WTC11 (cell line): ENCODE data around the gene ROS1.

Experiments
- CTCF ChIP-seq: fragments of 200-600 bp; IDR thresholded peaks from 2 replicates; pipeline ENCODE4 v1.8.0; 2022; ENCODE audit warnings: antibody characterized with exemption
- FOXP1 ChIP-seq: sonication (generic); formaldehyde crosslinking; IDR thresholded peaks from 2 replicates; pipeline ENCODE4 v1.8.0; 2022; ENCODE audit warnings: missing genetic modification reagents, mild to moderate bottlenecking, moderate library complexity, borderline replicate concordance
- GRHL2 ChIP-seq: fragments of 250-450 bp; sonication (Bioruptor Pico); IDR thresholded peaks from 2 replicates; pipeline ENCODE4 v1.8.0; 2022; ENCODE audit warnings: mild to moderate bottlenecking, moderate library complexity; ENCODE audit not compliant: insufficient replicate concordance, severe bottlenecking
- MAX ChIP-seq: sonication (generic); formaldehyde crosslinking; IDR thresholded peaks from 2 replicates; pipeline ENCODE4 v1.8.0; 2022; ENCODE audit warnings: mild to moderate bottlenecking, missing genetic modification reagents
- NR2C2 ChIP-seq: sonication (generic); formaldehyde crosslinking; IDR thresholded peaks from 2 replicates; pipeline ENCODE4 v1.8.0; 2022; ENCODE audit warnings: mild to moderate bottlenecking, missing genetic modification reagents
- SP1 ChIP-seq: sonication (generic); formaldehyde crosslinking; conservative IDR thresholded peaks from 2 replicates; pipeline ENCODE4 v1.8.1; 2022; ENCODE audit warnings: missing genetic modification reagents
- TF ChIP-seq, protein P1 (sequence below): sonication (generic); formaldehyde crosslinking; IDR thresholded peaks from 2 replicates; pipeline ENCODE4 v1.8.1; 2023; ENCODE audit warnings: mild to moderate bottlenecking, missing genetic modification reagents, moderate library complexity
- TF ChIP-seq, protein P2 (sequence below): sonication (generic); formaldehyde crosslinking; IDR thresholded peaks from 2 replicates; pipeline ENCODE4 v1.8.1; 2023; ENCODE audit warnings: mild to moderate bottlenecking, missing genetic modification reagents, moderate library complexity

- TF ChIP-seq CTCF (no peak), SP1 (CRISPR knock-in tag) (no peak), GRHL2 (no peak), FOXP1 (CRISPR knock-in tag) (no peak), NR2C2 (CRISPR knock-in tag) (no peak), MAX (CRISPR knock-in tag) (no peak)
- TF ChIP-seq, protein P1, sequence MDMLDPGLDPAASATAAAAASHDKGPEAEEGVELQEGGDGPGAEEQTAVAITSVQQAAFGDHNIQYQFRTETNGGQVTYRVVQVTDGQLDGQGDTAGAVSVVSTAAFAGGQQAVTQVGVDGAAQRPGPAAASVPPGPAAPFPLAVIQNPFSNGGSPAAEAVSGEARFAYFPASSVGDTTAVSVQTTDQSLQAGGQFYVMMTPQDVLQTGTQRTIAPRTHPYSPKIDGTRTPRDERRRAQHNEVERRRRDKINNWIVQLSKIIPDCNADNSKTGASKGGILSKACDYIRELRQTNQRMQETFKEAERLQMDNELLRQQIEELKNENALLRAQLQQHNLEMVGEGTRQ (CRISPR knock-in tag) = no peak
- TF ChIP-seq, protein P2, sequence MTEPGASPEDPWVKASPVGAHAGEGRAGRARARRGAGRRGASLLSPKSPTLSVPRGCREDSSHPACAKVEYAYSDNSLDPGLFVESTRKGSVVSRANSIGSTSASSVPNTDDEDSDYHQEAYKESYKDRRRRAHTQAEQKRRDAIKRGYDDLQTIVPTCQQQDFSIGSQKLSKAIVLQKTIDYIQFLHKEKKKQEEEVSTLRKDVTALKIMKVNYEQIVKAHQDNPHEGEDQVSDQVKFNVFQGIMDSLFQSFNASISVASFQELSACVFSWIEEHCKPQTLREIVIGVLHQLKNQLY (CRISPR knock-in tag) = no peak
Measured at GRCh38 chr6:117448011-117448410, 22.3 kb upstream of the ROS1 start.
